Lower lobe of right lung (tissue), 2 donors: ENCODE results near the gene NDUFS5. TPM values are rescaled to one million over a fixed set of nuclear protein-coding genes. Genes with fewer than 3 reads are reported as not detected.

Experiments used
- ATAC-seq, 2 donors: fragments of 200-7000 bp; cut with Tn5 transposase; one replicate each; pipeline ENCODE4 v1.9.1; 2020 to 2022; ENCODE audit warnings: mild to moderate bottlenecking in 2 of 2, moderate library complexity in 2 of 2
- DNase-seq: peaks from one replicate; pipeline ENCODE4 v3.0.0-alpha.2; 2020
- H3K27ac ChIP-seq: fragments of 200-600 bp; one replicate; pipeline ENCODE4 v1.8.0; 2022
- H3K27me3 ChIP-seq: fragments of 200-600 bp; one replicate; pipeline ENCODE4 v1.8.0; 2022; ENCODE audit warnings: low read depth
- H3K36me3 ChIP-seq: fragments of 200-600 bp; one replicate; pipeline ENCODE4 v1.8.0; 2022; ENCODE audit warnings: mild to moderate bottlenecking
- H3K4me1 ChIP-seq: fragments of 200-600 bp; one replicate; pipeline ENCODE4 v1.8.0; 2022
- H3K4me3 ChIP-seq: fragments of 200-600 bp; one replicate; pipeline ENCODE4 v1.8.0; 2022; ENCODE audit warnings: mild to moderate bottlenecking
- H3K9me3 ChIP-seq: fragments of 200-600 bp; one replicate; pipeline ENCODE4 v1.8.0; 2022
- CTCF ChIP-seq: fragments of 200-600 bp; IDR thresholded peaks from one replicate; pipeline ENCODE4 v1.8.0; 2022; ENCODE audit warnings: antibody characterized with exemption, mild to moderate bottlenecking
- intact Hi-C: fragments of 100-400 bp; cut with DNase I; formaldehyde crosslinking; loops from one replicate; pipeline ENCODE4 v1.11.0; 2022
- total RNA-seq: library from RNA; stranded (reverse); fragmentation: NEBNext Ultra II Directional; extraction: Animal tissue kit (Norgen Biotek cat#: 25700); gene quantifications from one replicate; pipeline ENCODE4 v1.2.1, GENCODE V29; 2021
- donor health status: DM: no; HTN: yes; CAD: no; lungs with severe emphysema.

The NDUFS5 gene
- total RNA-seq, 1 donor from 2014 or later, result 140 TPM

GRCh38 chr1:39082811-39083576 is 56.8 kb downstream of the NDUFS5 start:
- intact Hi-C loops, result no loop called here
- Histone ChIP-seq H3K27me3 (peaks cover 22% of the 10 kb centered on the region), H3K4me1 (peaks cover 8% of the 10 kb centered on the region), H3K27ac (no peak overlapping the region), H3K9me3 (no peaks in the 10 kb centered on the region), H3K4me3 (no peak overlapping the region), H3K36me3 (no peaks in the 10 kb centered on the region)
- ATAC-seq (no peak), DNase-seq (no peak)
- no peak for TF ChIP-seq CTCF

- no peak for DNase-seq
- Histone ChIP-seq H3K4me3 (no peak overlapping the region), H3K27me3 (peaks cover 22% of the 10 kb centered on the region), H3K27ac (no peak overlapping the region), H3K4me1 (peaks cover 8% of the 10 kb centered on the region), H3K36me3 (no peaks in the 10 kb centered on the region), H3K9me3 (no peaks in the 10 kb centered on the region)
- ATAC-seq, result no peak
- no peak for TF ChIP-seq CTCF
- intact Hi-C loops, result no loop called here
Observed at GRCh38 chr1:39084191-39084590, 58.0 kb downstream of the NDUFS5 start.

Other genes with a start within 250 kb of the NDUFS5 start
- gene RRAGC, start 166.6 kb upstream of the NDUFS5 start, total RNA-seq, result 33.9 TPM
- 21.6 TPM for gene MYCBP, start 153.0 kb upstream of the NDUFS5 start, total RNA-seq
- gene GJA9, start 144.8 kb upstream of the NDUFS5 start, total RNA-seq, result not detected
- gene RHBDL2, start 84.5 kb upstream of the NDUFS5 start, total RNA-seq, result 0.32 TPM
- gene AKIRIN1, start 35.1 kb upstream of the NDUFS5 start, total RNA-seq, result 43.8 TPM
- 506 TPM for gene MACF1, start 178.3 kb downstream of the NDUFS5 start, total RNA-seq